A673 (cell line): ENCODE data around the gene NMT1.

Experiments used
- CTCF ChIP-seq: fragments of 300-800, 200-600 bp; sonication (generic); conservative IDR thresholded peaks from 2 replicates; pipeline ENCODE4 v1.5.1; 2017; ENCODE audit warnings: low read depth, mild to moderate bottlenecking, antibody characterized with exemption, low read length, moderate library complexity, mixed read lengths
- EZH2 ChIP-seq: fragments of 200-600 bp; sonication (generic); IDR thresholded peaks from 2 replicates; pipeline ENCODE4 v1.6.1; 2017; ENCODE audit warnings: borderline replicate concordance, low read depth, mild to moderate bottlenecking, mixed read lengths, antibody characterized with exemption, low read length; ENCODE audit not compliant: poor library complexity, severe bottlenecking

DNA sequence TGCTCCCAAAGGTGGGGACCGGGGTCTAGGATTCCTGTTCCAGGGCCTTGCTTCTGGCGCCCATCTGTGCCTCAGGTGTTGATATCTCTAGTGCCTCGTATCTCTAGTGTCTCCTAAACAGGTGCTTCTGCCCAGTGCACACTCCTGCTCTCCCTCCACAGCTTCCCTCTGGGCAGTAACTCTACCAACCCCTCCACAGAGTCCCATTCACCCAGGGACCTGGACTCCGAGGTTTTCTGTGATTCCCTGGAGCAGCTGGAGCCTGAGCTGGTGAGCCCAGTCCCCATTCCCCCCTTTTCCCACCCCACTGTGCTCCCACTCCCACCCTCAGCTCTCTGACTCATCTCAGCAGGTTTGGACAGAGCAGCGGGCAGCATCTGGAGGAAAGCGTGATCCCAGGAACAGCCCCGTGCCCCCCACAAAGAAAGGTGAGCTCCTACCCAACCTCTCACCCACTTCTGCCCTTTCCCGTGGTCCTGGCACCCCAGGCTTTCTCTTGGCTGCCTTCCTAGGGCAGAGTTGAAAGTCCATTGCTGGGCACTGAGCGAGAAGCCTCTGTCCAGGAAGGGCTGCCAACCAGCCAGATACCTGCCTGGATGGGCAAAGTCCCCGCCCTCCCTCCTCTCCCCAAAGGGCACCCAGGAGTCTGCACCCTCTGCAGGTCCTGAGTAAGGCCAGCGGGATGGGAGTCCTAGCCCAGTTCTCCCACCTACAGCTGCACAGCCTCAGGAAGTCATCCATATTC, 76.6 kb downstream of the NMT1 start:
- no peak for TF ChIP-seq CTCF
- TF ChIP-seq EZH2: no peak
